ENCODE data around the gene URGCP. TPM values are rescaled to one million over a fixed set of nuclear protein-coding genes. Genes with fewer than 3 reads are reported as not detected.

Gene URGCP
- total RNA-seq, 1 donor from 2014 or later: 21.1 TPM

DNA sequence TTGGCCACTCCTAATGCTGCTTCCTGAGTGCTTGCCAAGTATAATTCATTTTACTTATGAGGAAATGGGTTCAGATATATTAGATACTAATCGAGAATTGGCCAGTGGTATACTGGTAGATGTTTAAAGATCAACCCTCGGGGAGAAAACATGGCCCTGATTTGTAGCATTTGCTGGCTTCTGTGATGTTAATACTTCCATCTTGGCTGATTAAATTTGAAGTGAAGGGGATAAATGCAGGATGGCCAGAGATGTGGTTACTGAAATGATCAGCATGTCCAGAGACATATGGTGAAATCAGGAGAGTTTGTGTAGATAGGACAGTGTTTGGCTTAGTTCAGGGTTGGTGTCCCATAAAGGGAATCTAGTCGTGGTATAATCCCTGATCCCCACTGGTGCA, 31.0 kb upstream of the URGCP start:
- H3K27ac ChIP-seq: no peak overlapping the region
- H3K36me3 ChIP-seq: no peaks in the 10 kb centered on the region
- no peaks in the 10 kb centered on the region for H3K4me1 ChIP-seq
- no peak overlapping the region for H3K4me3 ChIP-seq
- no peaks in the 10 kb centered on the region for H3K9me3 ChIP-seq
- no peaks in the 10 kb centered on the region for H3K27me3 ChIP-seq
- TF ChIP-seq POLR2A (IDR thresholded peaks at IDR 0.05): no peak
- TF ChIP-seq, protein P1, sequence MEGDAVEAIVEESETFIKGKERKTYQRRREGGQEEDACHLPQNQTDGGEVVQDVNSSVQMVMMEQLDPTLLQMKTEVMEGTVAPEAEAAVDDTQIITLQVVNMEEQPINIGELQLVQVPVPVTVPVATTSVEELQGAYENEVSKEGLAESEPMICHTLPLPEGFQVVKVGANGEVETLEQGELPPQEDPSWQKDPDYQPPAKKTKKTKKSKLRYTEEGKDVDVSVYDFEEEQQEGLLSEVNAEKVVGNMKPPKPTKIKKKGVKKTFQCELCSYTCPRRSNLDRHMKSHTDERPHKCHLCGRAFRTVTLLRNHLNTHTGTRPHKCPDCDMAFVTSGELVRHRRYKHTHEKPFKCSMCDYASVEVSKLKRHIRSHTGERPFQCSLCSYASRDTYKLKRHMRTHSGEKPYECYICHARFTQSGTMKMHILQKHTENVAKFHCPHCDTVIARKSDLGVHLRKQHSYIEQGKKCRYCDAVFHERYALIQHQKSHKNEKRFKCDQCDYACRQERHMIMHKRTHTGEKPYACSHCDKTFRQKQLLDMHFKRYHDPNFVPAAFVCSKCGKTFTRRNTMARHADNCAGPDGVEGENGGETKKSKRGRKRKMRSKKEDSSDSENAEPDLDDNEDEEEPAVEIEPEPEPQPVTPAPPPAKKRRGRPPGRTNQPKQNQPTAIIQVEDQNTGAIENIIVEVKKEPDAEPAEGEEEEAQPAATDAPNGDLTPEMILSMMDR (IDR thresholded peaks at IDR 0.05): no peak
- TF ChIP-seq POLR2AphosphoS5 (IDR thresholded peaks at IDR 0.05; ENCODE audit: insufficient read depth in 1 of 2, low read depth in 1 of 2): no peak
- DNase-seq (ENCODE audit: extremely low spot score in 2 of 2): no peak
- intact Hi-C loops (cut with DNase I): no loop called here

DNA sequence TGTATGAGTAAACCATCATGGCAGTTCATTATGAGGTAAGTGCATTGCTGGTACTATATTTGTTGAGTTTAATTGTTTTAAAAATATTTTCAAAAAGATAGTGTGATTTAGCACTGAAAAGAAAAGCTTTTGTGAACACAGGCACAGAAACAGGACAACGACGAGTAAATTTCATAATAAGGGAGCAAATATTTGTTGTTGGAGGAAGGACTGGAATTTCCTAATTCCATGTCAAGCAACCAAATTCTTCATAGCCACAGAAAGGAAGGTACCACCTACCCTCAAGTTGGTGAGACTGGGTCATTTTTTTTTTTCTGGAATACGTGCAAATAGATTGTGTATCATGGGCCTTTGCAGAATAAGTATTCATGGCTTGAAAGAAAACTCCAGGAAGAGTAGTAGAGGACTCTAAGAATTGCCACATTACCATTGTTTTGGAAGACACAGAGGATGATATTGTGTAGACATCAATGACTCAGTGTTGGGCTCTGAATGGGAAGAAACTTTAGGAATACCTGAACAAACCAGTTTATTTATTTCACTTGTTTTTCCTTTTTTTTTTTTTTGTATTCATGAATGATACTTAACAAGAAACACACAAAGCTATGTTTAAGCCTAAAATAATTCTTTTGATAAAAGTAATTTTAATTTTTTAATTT, 27.6 kb upstream of the URGCP start:
- no peaks in the 10 kb centered on the region for H3K4me1 ChIP-seq
- TF ChIP-seq POLR2AphosphoS5 (IDR thresholded peaks at IDR 0.05; ENCODE audit: insufficient read depth in 1 of 2, low read depth in 1 of 2) (no peak), POLR2A (IDR thresholded peaks at IDR 0.05) (no peak)
- TF ChIP-seq, protein P1 (IDR thresholded peaks at IDR 0.05): no peak
- no peaks in the 10 kb centered on the region for H3K36me3 ChIP-seq
- no peak for DNase-seq (ENCODE audit: extremely low spot score in 2 of 2)
- intact Hi-C loops (cut with DNase I): no loop called here
- no peak overlapping the region for H3K4me3 ChIP-seq
- H3K27me3 ChIP-seq: no peaks in the 10 kb centered on the region
- H3K27ac ChIP-seq: no peak overlapping the region
- no peaks in the 10 kb centered on the region for H3K9me3 ChIP-seq

DNA sequence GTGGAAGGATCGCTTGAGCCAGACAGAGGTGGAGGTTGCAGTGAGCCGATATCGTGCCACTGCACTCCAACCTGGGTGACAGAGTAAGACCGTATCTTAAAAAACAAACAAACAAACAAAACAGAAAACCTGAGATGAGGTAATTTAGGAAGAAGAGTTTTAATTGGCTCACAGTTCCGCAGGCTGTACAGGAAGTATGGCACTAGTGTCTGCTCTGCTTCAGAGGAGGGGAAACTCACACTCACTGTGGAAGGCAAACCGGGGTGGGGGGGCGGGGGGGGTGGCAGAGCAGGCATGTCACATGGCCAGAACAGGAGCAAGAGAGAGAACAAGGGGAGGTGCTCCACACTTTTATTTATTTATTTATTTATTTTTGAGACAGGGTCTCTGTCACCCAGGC, 24.9 kb upstream of the URGCP start:
- Histone ChIP-seq H3K9me3 (no peaks in the 10 kb centered on the region), H3K36me3 (no peaks in the 10 kb centered on the region), H3K4me3 (no peak overlapping the region), H3K27ac (no peak overlapping the region), H3K4me1 (no peaks in the 10 kb centered on the region), H3K27me3 (no peaks in the 10 kb centered on the region)
- intact Hi-C loops (cut with DNase I): no loop called here
- TF ChIP-seq POLR2A (IDR thresholded peaks at IDR 0.05) (no peak), POLR2AphosphoS5 (IDR thresholded peaks at IDR 0.05; ENCODE audit: insufficient read depth in 1 of 2, low read depth in 1 of 2) (no peak)
- TF ChIP-seq, protein P1 (IDR thresholded peaks at IDR 0.05): no peak
- DNase-seq (ENCODE audit: extremely low spot score in 2 of 2): no peak

DNA sequence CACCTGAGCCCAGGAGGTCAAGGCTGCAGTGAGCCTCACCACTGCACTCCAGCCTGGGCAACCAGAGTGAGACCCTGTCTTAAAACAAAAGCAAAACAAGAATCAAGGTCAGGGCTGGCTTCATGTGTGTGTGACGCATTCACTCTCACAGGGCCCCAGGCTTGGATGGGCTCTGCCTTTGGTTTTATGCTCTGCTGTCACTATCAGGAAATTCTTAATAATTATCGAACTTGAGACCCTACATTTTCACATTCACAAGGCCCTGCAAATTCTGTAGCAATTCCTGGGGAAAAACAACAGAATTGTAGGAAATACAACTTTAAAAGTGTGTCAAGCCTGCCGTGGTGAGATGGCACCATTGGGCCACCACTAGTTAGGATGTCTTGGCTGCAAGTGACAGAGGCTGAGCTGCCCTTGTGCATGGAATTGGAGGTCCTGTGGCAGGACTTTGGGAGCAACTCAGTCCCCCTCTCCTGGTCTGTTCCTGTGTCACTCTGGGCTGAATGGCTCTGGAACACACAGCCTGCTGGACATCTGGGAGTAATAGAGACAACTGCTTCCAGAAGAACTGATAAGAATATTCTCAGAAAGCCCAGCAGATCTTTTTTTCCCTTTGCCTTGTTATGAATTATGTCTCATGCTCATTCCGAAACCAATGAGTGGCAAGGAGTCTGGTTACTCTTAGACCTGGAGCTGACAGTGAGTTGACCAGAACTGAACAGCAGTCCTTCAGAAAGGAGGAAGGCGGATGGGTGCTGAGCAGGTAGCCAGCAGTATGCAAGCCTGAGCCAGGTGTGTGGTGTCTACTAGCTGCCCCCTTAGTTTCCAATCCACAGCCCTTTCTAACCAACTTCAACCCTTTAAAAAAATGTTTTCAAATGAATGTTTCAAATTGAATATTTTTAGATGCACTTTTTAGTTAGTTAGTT, 23.4 kb upstream of the URGCP start:
- DNase-seq (ENCODE audit: extremely low spot score in 2 of 2): no peak
- H3K4me1 ChIP-seq: peaks cover 7% of the 10 kb centered on the region
- intact Hi-C loops (cut with DNase I): no loop called here
- no peak overlapping the region for H3K27ac ChIP-seq
- H3K36me3 ChIP-seq: no peaks in the 10 kb centered on the region
- TF ChIP-seq POLR2A (IDR thresholded peaks at IDR 0.05) (no peak), POLR2AphosphoS5 (IDR thresholded peaks at IDR 0.05; ENCODE audit: insufficient read depth in 1 of 2, low read depth in 1 of 2) (no peak)
- TF ChIP-seq, protein P1 (IDR thresholded peaks at IDR 0.05): no peak
- H3K4me3 ChIP-seq: no peak overlapping the region
- no peaks in the 10 kb centered on the region for H3K9me3 ChIP-seq
- no peaks in the 10 kb centered on the region for H3K27me3 ChIP-seq

DNA sequence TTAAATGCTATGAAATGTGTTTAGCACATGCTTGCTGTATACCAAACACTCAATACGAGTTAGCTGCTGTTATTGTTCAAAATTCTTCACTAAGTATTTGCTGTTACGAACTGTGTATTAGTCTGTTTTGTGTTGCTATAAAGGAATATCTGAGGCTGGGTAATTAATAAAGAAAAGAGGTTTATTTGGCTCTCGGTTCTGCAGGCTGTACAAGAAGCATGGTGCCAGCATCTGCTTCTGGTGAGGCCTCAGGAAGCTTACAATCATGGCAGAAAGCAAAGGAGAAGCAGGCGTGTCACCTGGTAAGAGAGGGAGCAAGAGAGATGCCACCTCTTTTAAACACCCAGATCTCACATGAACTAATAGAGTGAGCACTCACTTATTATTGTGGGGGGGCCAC, 21.4 kb upstream of the URGCP start:
- no peak overlapping the region for H3K4me3 ChIP-seq
- H3K27ac ChIP-seq: no peak overlapping the region
- H3K4me1 ChIP-seq: peaks cover 7% of the 10 kb centered on the region
- no peaks in the 10 kb centered on the region for H3K9me3 ChIP-seq
- H3K36me3 ChIP-seq: no peaks in the 10 kb centered on the region
- no peak for TF ChIP-seq POLR2AphosphoS5 (IDR thresholded peaks at IDR 0.05; ENCODE audit: insufficient read depth in 1 of 2, low read depth in 1 of 2)
- TF ChIP-seq, protein P1 (IDR thresholded peaks at IDR 0.05): no peak
- no peak for TF ChIP-seq POLR2A (IDR thresholded peaks at IDR 0.05)
- no peak for DNase-seq (ENCODE audit: extremely low spot score in 2 of 2)
- intact Hi-C loops (cut with DNase I): no loop called here
- H3K27me3 ChIP-seq: no peaks in the 10 kb centered on the region
